Head of caudate nucleus (tissue), 42 donors: ENCODE measurements around the gene DGCR6L.
"Not testable (repeated sequence)": the region's sequence is repeated elsewhere in the genome, so short reads cannot be mapped to it uniquely, and the experiment has no call there.

ENCODE experiments used
- DNase-seq, 42 donors: peaks; one replicate each; pipeline versions ENCODE4 v3.0.0 to v3.0.0-alpha.2; 2020 to 2021; ENCODE audit warnings: mixed read lengths in 7 of 42
- intact Hi-C: fragments of 100-400 bp; cut with DNase I; formaldehyde crosslinking; loops from one replicate; pipeline ENCODE4 v1.15.0; 2022

Gene DGCR6L

GRCh38 chr22:20313306-20314077, 6.4 kb downstream of the DGCR6L start:
- peak in 17 of 42 donors; percentile 1 to 32 (median 8) for DNase-seq
- intact Hi-C loops = not testable (repeated sequence)

GRCh38 chr22:20312396-20313191, 7.3 kb downstream of the DGCR6L start:
- DNase-seq = peak in 20 of 42 donors; percentile 0 to 31 (median 7)
- intact Hi-C loops = no loop called here

GRCh38 chr22:20311249-20312062, 8.4 kb downstream of the DGCR6L start:
- intact Hi-C loops = not testable (repeated sequence)
- peak in 17 of 42 donors; percentile 2 to 39 (median 13) for DNase-seq

GRCh38 chr22:20310773-20311172, 9.1 kb downstream of the DGCR6L start:
- intact Hi-C loops = not testable (repeated sequence)
- DNase-seq = peak in 4 of 42 donors; percentile 2 to 25 (median 13)

- intact Hi-C loops = not testable (repeated sequence)
- DNase-seq = peak in 2 of 42 donors; percentile 5 to 19
These were observed 9.7 kb downstream of the DGCR6L start for GRCh38 chr22:20310180-20310579.

GRCh38 chr22:20308806-20309650, 10.8 kb downstream of the DGCR6L start:
- DNase-seq = peak in 2 of 42 donors; percentile 4 to 17
- intact Hi-C loops = not testable (repeated sequence)

GRCh38 chr22:20307448-20308447, 12.1 kb downstream of the DGCR6L start:
- intact Hi-C loops = not testable (repeated sequence)
- DNase-seq = peak in 1 of 42 donors; percentile 2

- not testable (repeated sequence) for DNase-seq
These were observed 13.0 kb downstream of the DGCR6L start for GRCh38 chr22:20306646-20307447.

GRCh38 chr22:20305894-20306645, 13.8 kb downstream of the DGCR6L start:
- DNase-seq = no peak
- intact Hi-C loops = no loop called here

More at GRCh38 chr22:20306646-20307447, 13.0 kb downstream of the DGCR6L start:
- intact Hi-C loops = not testable (repeated sequence)

GRCh38 chr22:20305230-20305893, 14.5 kb downstream of the DGCR6L start:
- intact Hi-C loops, DNase-seq: not testable (repeated sequence)

GRCh38 chr22:20304646-20305045, 15.2 kb downstream of the DGCR6L start:
- DNase-seq = peak in 1 of 42 donors; percentile 1
- intact Hi-C loops = no loop called here

- intact Hi-C loops, DNase-seq: not testable (repeated sequence)
These were observed 16.7 kb downstream of the DGCR6L start for GRCh38 chr22:20303229-20303534.

- DNase-seq = no peak
- intact Hi-C loops = no loop called here
These were observed 17.2 kb downstream of the DGCR6L start for GRCh38 chr22:20302438-20303228.

- intact Hi-C loops = no loop called here
- peak in 13 of 42 donors; percentile 11 to 57 (median 32) for DNase-seq
These were observed 20.1 kb downstream of the DGCR6L start for GRCh38 chr22:20299746-20300136.
